Osteoblast (primary cell): ENCODE measurements around the gene CCR6. TPM values are rescaled to one million over a fixed set of nuclear protein-coding genes. Genes with fewer than 3 reads are reported as not detected.

Experiments used
- DNase-seq: peaks from one replicate; pipeline ENCODE4 v3.0.0; 2011; ENCODE audit warnings: low spot score, mixed read lengths; ENCODE audit not compliant: insufficient read length; ENCODE audit errors: missing footprints
- H2AFZ ChIP-seq: 2 replicates; pipeline ENCODE4 v1.6.0; 2011; ENCODE audit warnings: mild to moderate bottlenecking, low read length
- H3K27ac ChIP-seq: 2 replicates; pipeline ENCODE4 v1.5.1; 2011; ENCODE audit warnings: mild to moderate bottlenecking, low read depth, low read length, moderate library complexity
- H3K27me3 ChIP-seq: 2 replicates; pipeline ENCODE4 v1.6.0; 2012; ENCODE audit warnings: mild to moderate bottlenecking, control low read depth, inconsistent platforms, low read length, moderate library complexity; ENCODE audit not compliant: insufficient read depth
- H3K36me3 ChIP-seq: 2 replicates; pipeline ENCODE4 v1.5.1; 2011; ENCODE audit warnings: mild to moderate bottlenecking, low read length, control low read depth, moderate library complexity; ENCODE audit not compliant: insufficient read depth
- H3K4me1 ChIP-seq: 2 replicates; pipeline ENCODE4 v1.5.1; 2011; ENCODE audit warnings: mild to moderate bottlenecking, low read length, control low read depth, moderate library complexity; ENCODE audit not compliant: insufficient read depth
- H3K4me2 ChIP-seq: 2 replicates; pipeline ENCODE4 v1.6.0; 2011; ENCODE audit warnings: mild to moderate bottlenecking, low read length; ENCODE audit not compliant: insufficient read depth
- H3K4me3 ChIP-seq: fragments of 200-600 bp; sonication (generic); 3 replicates; pipeline ENCODE4 v1.5.1; 2012; ENCODE audit warnings: mild to moderate bottlenecking, low read length, inconsistent platforms; ENCODE audit not compliant: insufficient read depth
- H3K79me2 ChIP-seq: 2 replicates; pipeline ENCODE4 v1.6.0; 2012; ENCODE audit warnings: mild to moderate bottlenecking, low read length, control low read depth, inconsistent platforms; ENCODE audit not compliant: insufficient read depth
- H3K9me3 ChIP-seq: 2 replicates; pipeline ENCODE4 v1.5.1; 2011; ENCODE audit warnings: low read depth, low read length, control low read depth
- H4K20me1 ChIP-seq: 2 replicates; pipeline ENCODE4 v1.6.0; 2012; ENCODE audit warnings: mild to moderate bottlenecking, low read length, control low read depth; ENCODE audit not compliant: insufficient read depth
- CTCF ChIP-seq: IDR thresholded peaks from 2 replicates; pipeline ENCODE4 v1.5.1; 2011; ENCODE audit warnings: mild to moderate bottlenecking, low read depth, low read length, moderate library complexity; ENCODE audit errors: extremely low read depth
- total RNA-seq: library from RNA; depleted of rRNA; stranded (reverse); fragments of >200 nt; gene quantifications from 2 replicates; pipeline ENCODE4 v1.2.3, GENCODE V29; 2012

Gene CCR6
- total RNA-seq, 1 donor = not detected

GRCh38 chr6:167129159-167129558, 6.3 kb downstream of the CCR6 start:
- no peak for TF ChIP-seq CTCF
- no peaks in the 10 kb centered on the region for H3K9me3 ChIP-seq
- H3K4me3 ChIP-seq = no peak overlapping the region
- H3K79me2 ChIP-seq = no peaks in the 10 kb centered on the region
- no peaks in the 10 kb centered on the region for H3K27me3 ChIP-seq
- H4K20me1 ChIP-seq = no peaks in the 10 kb centered on the region
- H3K4me2 ChIP-seq = no peak overlapping the region
- H3K36me3 ChIP-seq = no peaks in the 10 kb centered on the region
- DNase-seq = no peak
- no peak overlapping the region for H2AFZ ChIP-seq
- no peaks in the 10 kb centered on the region for H3K4me1 ChIP-seq
- H3K27ac ChIP-seq = no peak overlapping the region

- no peaks in the 10 kb centered on the region for H3K4me1 ChIP-seq
- no peaks in the 10 kb centered on the region for H3K27me3 ChIP-seq
- peak; percentile 76 for DNase-seq
- H3K4me3 ChIP-seq = no peak overlapping the region
- H3K36me3 ChIP-seq = no peaks in the 10 kb centered on the region
- TF ChIP-seq CTCF = no peak
- H3K27ac ChIP-seq = no peak overlapping the region
- no peak overlapping the region for H3K4me2 ChIP-seq
- no peaks in the 10 kb centered on the region for H4K20me1 ChIP-seq
- H3K9me3 ChIP-seq = no peaks in the 10 kb centered on the region
- H3K79me2 ChIP-seq = no peaks in the 10 kb centered on the region
- H2AFZ ChIP-seq = no peak overlapping the region
These were observed 6.7 kb downstream of the CCR6 start for GRCh38 chr6:167129562-167129961.

- Histone ChIP-seq H4K20me1 (no peaks in the 10 kb centered on the region), H3K4me3 (no peak overlapping the region), H3K36me3 (no peaks in the 10 kb centered on the region), H3K4me2 (no peak overlapping the region), H3K9me3 (no peaks in the 10 kb centered on the region), H3K4me1 (no peaks in the 10 kb centered on the region), H3K27me3 (no peaks in the 10 kb centered on the region), H3K79me2 (no peaks in the 10 kb centered on the region), H2AFZ (no peak overlapping the region), H3K27ac (no peak overlapping the region)
- no peak for DNase-seq
- no peak for TF ChIP-seq CTCF
These were observed 7.2 kb downstream of the CCR6 start for GRCh38 chr6:167130008-167130677.

GRCh38 chr6:167130712-167131684, 8.1 kb downstream of the CCR6 start:
- Histone ChIP-seq H3K79me2 (no peaks in the 10 kb centered on the region), H4K20me1 (no peaks in the 10 kb centered on the region), H2AFZ (no peak overlapping the region), H3K4me1 (no peaks in the 10 kb centered on the region), H3K9me3 (no peaks in the 10 kb centered on the region), H3K27me3 (no peaks in the 10 kb centered on the region), H3K27ac (no peak overlapping the region), H3K4me2 (no peak overlapping the region), H3K36me3 (no peaks in the 10 kb centered on the region), H3K4me3 (no peak overlapping the region)
- no peak for DNase-seq
- no peak for TF ChIP-seq CTCF
